HFFc6 (cell line): ENCODE data around the gene ARL14EP. TPM values are rescaled to one million over a fixed set of nuclear protein-coding genes. Genes with fewer than 3 reads are reported as not detected.

ENCODE experiments used
- DNase-seq: peaks from one replicate; pipeline ENCODE4 v3.0.0-alpha.2; 2018
- H3K27ac Mint-ChIP-seq: 2 replicates; pipeline ENCODE4 v1.8.0; 2020; ENCODE audit warnings: mild to moderate bottlenecking, mixed read lengths
- H3K27me3 Mint-ChIP-seq: 2 replicates; pipeline ENCODE4 v1.8.0; 2021; ENCODE audit warnings: mild to moderate bottlenecking, moderate library complexity, mixed read lengths; ENCODE audit not compliant: insufficient read depth
- H3K36me3 Mint-ChIP-seq: 2 replicates; pipeline ENCODE4 v1.8.0; 2021; ENCODE audit warnings: low read depth, mixed read lengths
- H3K4me1 Mint-ChIP-seq: 2 replicates; pipeline ENCODE4 v1.8.0; 2020; ENCODE audit warnings: low read depth, mixed read lengths
- H3K4me3 Mint-ChIP-seq: 2 replicates; pipeline ENCODE4 v1.8.0; 2020; ENCODE audit warnings: mild to moderate bottlenecking, moderate library complexity, mixed read lengths
- H3K9me3 Mint-ChIP-seq: 2 replicates; pipeline ENCODE4 v1.8.0; 2020; ENCODE audit warnings: mild to moderate bottlenecking, mixed read lengths
- CTCF ChIP-seq: fragments of 200-600 bp; sonication (generic); IDR thresholded peaks from 2 replicates; pipeline ENCODE4 v1.5.0; 2021; ENCODE audit warnings: antibody characterized with exemption, mild to moderate bottlenecking
- total RNA-seq, 6 experiments: library from RNA; stranded (reverse); fragmentation: NEBNext Ultra II Directional; extraction: Animal tissue kit (Norgen Biotek cat#: 25700); gene quantifications; 2 replicates in 1 of 6; 3 replicates in 5 of 6; pipeline ENCODE4 v1.2.3, GENCODE V29; 2021

The ARL14EP gene
- total RNA-seq, 6 experiments from 2014 or later = 16.5 to 23.6 (median 20.6) TPM

DNA sequence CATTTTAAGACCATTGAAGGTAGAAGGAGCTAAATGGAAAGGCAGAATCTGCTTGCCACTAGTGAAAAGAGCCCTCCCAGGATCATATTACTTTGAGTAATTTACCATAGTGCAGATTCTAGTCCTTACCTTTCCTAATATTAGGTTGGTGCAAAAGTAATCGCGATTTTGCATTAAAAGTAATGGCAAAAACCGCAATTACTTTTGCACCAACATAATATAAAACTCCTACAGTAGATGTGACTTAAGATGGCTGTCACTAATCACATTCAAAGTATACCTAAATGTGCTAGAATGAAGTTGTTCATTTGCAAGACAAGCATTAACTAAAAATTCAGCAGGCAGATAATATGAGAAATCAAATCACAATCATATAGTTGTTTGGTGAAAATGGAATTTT is 38.1 kb upstream of the ARL14EP start:
- H3K4me3 Mint-ChIP-seq = no peak overlapping the region
- no peaks in the 10 kb centered on the region for H3K4me1 Mint-ChIP-seq
- H3K36me3 Mint-ChIP-seq = no peaks in the 10 kb centered on the region
- no peak for TF ChIP-seq CTCF
- H3K9me3 Mint-ChIP-seq = peaks cover 8% of the 10 kb centered on the region
- H3K27ac Mint-ChIP-seq = no peak overlapping the region
- peaks cover 1% of the 10 kb centered on the region; the same call in 1 of the 2 replicates for H3K27me3 Mint-ChIP-seq
- no peak for DNase-seq

DNA sequence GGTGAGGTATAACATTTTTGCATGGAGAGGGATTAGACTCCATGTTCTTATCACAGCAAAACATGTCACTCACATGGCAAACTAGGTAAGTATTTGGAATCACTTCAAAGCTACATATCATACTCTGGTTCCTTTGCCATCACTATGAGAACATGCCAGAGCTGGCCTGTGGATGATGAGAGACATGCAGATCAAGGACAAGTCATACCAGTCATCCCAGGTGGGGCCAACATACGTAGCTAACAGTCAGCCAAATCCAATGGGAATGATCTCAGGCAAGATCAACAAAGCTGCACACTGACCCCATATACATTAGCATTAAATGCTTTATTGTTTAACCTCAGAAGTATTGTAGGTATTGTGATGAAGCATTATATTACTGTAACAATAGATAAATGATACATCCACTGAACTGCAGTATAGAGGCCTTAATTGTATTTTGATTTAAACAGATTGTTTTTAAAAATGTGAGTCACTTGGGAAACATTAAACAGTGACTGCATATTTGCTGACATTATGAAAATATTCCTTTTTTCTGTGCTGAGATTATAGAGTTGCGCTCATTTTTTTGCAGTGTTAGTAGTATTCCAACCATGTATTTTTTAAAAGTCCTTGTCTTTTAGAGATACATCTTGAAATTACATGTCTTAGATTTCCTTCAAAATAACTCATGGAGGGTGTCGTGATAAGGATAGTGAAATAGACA is 37.3 kb upstream of the ARL14EP start:
- TF ChIP-seq CTCF = no peak
- no peaks in the 10 kb centered on the region for H3K36me3 Mint-ChIP-seq
- H3K27me3 Mint-ChIP-seq = peaks cover 1% of the 10 kb centered on the region; the same call in 1 of the 2 replicates
- no peak overlapping the region for H3K27ac Mint-ChIP-seq
- no peaks in the 10 kb centered on the region for H3K4me1 Mint-ChIP-seq
- H3K4me3 Mint-ChIP-seq = no peak overlapping the region
- no peak for DNase-seq
- H3K9me3 Mint-ChIP-seq = peaks cover 8% of the 10 kb centered on the region

DNA sequence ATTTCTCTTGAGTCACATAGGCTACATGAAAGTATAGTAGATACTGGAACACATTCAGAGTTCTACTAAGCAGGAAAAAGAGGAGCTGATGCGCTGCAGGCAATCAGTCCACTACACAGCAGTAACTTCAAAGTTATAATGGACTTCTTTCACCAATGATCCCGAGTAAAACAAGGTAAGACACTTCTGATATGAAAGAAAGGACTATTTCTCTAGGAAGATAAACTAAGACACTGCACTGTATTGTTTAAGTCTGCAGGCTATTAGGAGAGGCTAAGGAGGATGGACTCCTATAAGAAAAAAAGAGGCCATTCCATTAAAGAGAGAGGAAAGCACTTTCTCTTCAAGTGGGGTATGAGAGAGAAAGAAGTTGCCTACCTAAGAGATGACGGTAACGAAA is 31.6 kb upstream of the ARL14EP start:
- Mint-ChIP-seq H3K27me3 (no peaks in the 10 kb centered on the region), H3K4me1 (no peaks in the 10 kb centered on the region), H3K27ac (no peak overlapping the region), H3K9me3 (peaks cover 4% of the 10 kb centered on the region; the same call in 1 of the 2 replicates), H3K4me3 (no peak overlapping the region), H3K36me3 (no peaks in the 10 kb centered on the region)
- TF ChIP-seq CTCF = no peak
- no peak for DNase-seq

DNA sequence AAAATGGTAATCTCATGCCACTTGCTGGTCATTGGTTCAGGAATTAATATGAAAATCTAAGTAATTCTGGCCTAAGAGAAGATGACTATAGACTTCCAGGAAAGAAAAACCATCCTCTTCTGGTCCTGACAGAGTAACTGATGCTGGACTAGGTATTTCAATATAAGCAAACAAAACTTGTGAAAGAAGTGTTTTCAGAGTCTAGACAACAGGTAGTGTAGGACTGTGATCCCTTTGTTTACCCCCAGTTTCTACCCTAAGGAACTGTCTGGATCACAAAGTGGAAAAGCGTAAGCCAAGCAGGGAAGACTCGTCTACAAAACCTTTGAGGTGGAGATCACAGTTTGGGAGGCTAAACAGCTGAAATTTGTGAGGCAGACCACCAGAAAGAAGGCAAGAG is 30.4 kb upstream of the ARL14EP start:
- Mint-ChIP-seq H3K36me3 (no peaks in the 10 kb centered on the region), H3K4me1 (no peaks in the 10 kb centered on the region), H3K27ac (no peak overlapping the region), H3K4me3 (no peak overlapping the region), H3K9me3 (peaks cover 4% of the 10 kb centered on the region; the same call in 1 of the 2 replicates), H3K27me3 (no peaks in the 10 kb centered on the region)
- TF ChIP-seq CTCF = no peak
- DNase-seq = no peak

- H3K36me3 Mint-ChIP-seq = no peaks in the 10 kb centered on the region
- H3K27ac Mint-ChIP-seq = no peak overlapping the region
- DNase-seq = no peak
- no peak for TF ChIP-seq CTCF
- no peaks in the 10 kb centered on the region for H3K27me3 Mint-ChIP-seq
- H3K9me3 Mint-ChIP-seq = no peaks in the 10 kb centered on the region
- H3K4me3 Mint-ChIP-seq = no peak overlapping the region
- no peaks in the 10 kb centered on the region for H3K4me1 Mint-ChIP-seq
Measured at GRCh38 chr11:30295178-30295885, 27.6 kb upstream of the ARL14EP start.
